ENCODE data around the gene SHISA8. TPM values are rescaled to one million over a fixed set of nuclear protein-coding genes. Genes with fewer than 3 reads are reported as not detected.
A peak's percentile ranks its signal among the peaks of the same experiment; 100 is the strongest.

Gene SHISA8
- total and polyA plus RNA-seq, 4 donors: not detected

DNA sequence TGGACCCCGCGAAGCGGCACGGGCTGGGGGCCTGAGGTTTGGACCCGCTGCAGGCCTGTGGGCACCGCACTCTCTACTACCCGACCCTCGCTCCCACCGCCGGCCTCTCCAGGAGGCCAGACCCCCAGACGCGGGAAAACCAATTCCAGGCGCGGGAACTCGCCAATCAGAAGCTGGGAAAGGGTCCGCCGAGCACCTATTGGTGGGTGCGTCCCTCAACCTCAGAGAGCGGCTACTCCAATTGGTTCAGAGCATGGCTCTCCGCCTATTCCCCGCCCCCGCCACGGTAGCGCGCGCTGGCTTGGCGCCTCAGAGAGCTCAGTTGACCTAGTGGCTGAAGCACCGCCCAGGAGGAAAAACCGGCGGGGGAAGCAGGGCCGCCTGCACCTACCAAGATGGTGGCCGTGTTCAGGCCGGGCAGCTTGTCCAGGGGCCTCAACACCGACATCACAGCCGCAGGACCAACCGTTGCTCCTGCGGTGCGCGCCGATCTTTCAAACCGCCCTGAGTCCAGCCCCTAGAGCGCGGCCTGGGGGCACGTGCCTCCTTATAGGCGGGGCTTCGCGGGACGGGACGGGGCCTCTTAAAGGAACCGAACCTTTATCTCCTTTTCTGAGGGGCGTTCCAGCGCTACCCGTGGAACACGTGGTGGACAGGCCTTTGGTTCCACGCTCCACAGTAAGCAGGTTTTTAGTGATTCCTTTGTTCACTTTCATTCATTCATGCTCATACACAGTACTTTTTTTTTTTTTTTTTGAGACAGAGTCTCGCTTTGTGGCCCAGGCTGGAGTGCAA, 32.0 kb upstream of the SHISA8 start, which contains the start of gene CENPM:
CENPM (minus strand) TSS at position 524 of the 795 bp plus-strand sequence; CDS start at position 448, 76 bp downstream.
- no peaks in the 10 kb centered on the region for H3K36me3 ChIP-seq (ENCODE audit: control insufficient read depth in 4 of 4, insufficient read depth in 3 of 4, low read depth in 1 of 4, low read length in 3 of 4)
- H3K9ac ChIP-seq (ENCODE audit: low read depth in 1 of 2, low read length in 2 of 2): no peak within 1 kb of the TSS
- no peaks in the 10 kb centered on the region for H3K27me3 ChIP-seq (ENCODE audit: control insufficient read depth in 4 of 4, insufficient read depth in 4 of 4, low read length in 3 of 4)
- no peak within 1 kb of the TSS for H3K27ac ChIP-seq (ENCODE audit: low read depth in 1 of 2, low read length in 2 of 2)
- TF ChIP-seq JUND (IDR thresholded peaks at IDR 0.05): no peak
- peak; percentile 84 to 86 for TF ChIP-seq EGR1 (IDR thresholded peaks at IDR 0.05; ENCODE audit: low read depth in 2 of 2)
- TF ChIP-seq, protein P1, sequence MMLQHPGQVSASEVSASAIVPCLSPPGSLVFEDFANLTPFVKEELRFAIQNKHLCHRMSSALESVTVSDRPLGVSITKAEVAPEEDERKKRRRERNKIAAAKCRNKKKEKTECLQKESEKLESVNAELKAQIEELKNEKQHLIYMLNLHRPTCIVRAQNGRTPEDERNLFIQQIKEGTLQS (IDR thresholded peaks at IDR 0.05): no peak
- TF ChIP-seq, protein P2, sequence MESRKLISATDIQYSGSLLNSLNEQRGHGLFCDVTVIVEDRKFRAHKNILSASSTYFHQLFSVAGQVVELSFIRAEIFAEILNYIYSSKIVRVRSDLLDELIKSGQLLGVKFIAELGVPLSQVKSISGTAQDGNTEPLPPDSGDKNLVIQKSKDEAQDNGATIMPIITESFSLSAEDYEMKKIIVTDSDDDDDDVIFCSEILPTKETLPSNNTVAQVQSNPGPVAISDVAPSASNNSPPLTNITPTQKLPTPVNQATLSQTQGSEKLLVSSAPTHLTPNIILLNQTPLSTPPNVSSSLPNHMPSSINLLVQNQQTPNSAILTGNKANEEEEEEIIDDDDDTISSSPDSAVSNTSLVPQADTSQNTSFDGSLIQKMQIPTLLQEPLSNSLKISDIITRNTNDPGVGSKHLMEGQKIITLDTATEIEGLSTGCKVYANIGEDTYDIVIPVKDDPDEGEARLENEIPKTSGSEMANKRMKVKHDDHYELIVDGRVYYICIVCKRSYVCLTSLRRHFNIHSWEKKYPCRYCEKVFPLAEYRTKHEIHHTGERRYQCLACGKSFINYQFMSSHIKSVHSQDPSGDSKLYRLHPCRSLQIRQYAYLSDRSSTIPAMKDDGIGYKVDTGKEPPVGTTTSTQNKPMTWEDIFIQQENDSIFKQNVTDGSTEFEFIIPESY (IDR thresholded peaks at IDR 0.05): no peak
- peak in 1 of 2 donors; percentile 33 for TF ChIP-seq HNF4A (conservative IDR thresholded peaks at IDR 0.05)
- TF ChIP-seq TAF1 (conservative IDR thresholded peaks at IDR 0.05): no peak
- TF ChIP-seq NR2F2 (IDR thresholded peaks at IDR 0.05): no peak
- TF ChIP-seq, protein P3, sequence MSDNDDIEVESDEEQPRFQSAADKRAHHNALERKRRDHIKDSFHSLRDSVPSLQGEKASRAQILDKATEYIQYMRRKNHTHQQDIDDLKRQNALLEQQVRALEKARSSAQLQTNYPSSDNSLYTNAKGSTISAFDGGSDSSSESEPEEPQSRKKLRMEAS (IDR thresholded peaks at IDR 0.05): peak; percentile 84
- TF ChIP-seq SP1 (IDR thresholded peaks at IDR 0.05): peak; percentile 78
- no peak for TF ChIP-seq HNF4G (IDR thresholded peaks at IDR 0.05)
- no peak for TF ChIP-seq GABPA (IDR thresholded peaks at IDR 0.05 in 1 of 2, conservative IDR thresholded peaks at IDR 0.05 in 1 of 2)
- peak in 1 of 2 donors; percentile 4 for TF ChIP-seq RXRA (IDR thresholded peaks at IDR 0.05)
- no peak for TF ChIP-seq RAD21 (IDR thresholded peaks at IDR 0.05)
- no peak for TF ChIP-seq FOXA2 (IDR thresholded peaks at IDR 0.05)
- TF ChIP-seq, protein P4, sequence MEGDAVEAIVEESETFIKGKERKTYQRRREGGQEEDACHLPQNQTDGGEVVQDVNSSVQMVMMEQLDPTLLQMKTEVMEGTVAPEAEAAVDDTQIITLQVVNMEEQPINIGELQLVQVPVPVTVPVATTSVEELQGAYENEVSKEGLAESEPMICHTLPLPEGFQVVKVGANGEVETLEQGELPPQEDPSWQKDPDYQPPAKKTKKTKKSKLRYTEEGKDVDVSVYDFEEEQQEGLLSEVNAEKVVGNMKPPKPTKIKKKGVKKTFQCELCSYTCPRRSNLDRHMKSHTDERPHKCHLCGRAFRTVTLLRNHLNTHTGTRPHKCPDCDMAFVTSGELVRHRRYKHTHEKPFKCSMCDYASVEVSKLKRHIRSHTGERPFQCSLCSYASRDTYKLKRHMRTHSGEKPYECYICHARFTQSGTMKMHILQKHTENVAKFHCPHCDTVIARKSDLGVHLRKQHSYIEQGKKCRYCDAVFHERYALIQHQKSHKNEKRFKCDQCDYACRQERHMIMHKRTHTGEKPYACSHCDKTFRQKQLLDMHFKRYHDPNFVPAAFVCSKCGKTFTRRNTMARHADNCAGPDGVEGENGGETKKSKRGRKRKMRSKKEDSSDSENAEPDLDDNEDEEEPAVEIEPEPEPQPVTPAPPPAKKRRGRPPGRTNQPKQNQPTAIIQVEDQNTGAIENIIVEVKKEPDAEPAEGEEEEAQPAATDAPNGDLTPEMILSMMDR (IDR thresholded peaks at IDR 0.05; ENCODE audit: low read depth, low read length, missing input control): no peak
- TF ChIP-seq, protein P5, sequence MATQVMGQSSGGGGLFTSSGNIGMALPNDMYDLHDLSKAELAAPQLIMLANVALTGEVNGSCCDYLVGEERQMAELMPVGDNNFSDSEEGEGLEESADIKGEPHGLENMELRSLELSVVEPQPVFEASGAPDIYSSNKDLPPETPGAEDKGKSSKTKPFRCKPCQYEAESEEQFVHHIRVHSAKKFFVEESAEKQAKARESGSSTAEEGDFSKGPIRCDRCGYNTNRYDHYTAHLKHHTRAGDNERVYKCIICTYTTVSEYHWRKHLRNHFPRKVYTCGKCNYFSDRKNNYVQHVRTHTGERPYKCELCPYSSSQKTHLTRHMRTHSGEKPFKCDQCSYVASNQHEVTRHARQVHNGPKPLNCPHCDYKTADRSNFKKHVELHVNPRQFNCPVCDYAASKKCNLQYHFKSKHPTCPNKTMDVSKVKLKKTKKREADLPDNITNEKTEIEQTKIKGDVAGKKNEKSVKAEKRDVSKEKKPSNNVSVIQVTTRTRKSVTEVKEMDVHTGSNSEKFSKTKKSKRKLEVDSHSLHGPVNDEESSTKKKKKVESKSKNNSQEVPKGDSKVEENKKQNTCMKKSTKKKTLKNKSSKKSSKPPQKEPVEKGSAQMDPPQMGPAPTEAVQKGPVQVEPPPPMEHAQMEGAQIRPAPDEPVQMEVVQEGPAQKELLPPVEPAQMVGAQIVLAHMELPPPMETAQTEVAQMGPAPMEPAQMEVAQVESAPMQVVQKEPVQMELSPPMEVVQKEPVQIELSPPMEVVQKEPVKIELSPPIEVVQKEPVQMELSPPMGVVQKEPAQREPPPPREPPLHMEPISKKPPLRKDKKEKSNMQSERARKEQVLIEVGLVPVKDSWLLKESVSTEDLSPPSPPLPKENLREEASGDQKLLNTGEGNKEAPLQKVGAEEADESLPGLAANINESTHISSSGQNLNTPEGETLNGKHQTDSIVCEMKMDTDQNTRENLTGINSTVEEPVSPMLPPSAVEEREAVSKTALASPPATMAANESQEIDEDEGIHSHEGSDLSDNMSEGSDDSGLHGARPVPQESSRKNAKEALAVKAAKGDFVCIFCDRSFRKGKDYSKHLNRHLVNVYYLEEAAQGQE (IDR thresholded peaks at IDR 0.05): no peak
- TF ChIP-seq YY1 (IDR thresholded peaks at IDR 0.05): peak; percentile 62
- no peak for TF ChIP-seq FOXA1 (IDR thresholded peaks at IDR 0.05)
- peak; percentile 95 for DNase-seq (ENCODE audit: low spot score)
- H3K4me1 ChIP-seq (ENCODE audit: control insufficient read depth in 4 of 4, insufficient read depth in 4 of 4, low read length in 3 of 4): peaks cover 3 to 16% (median 11%) of the 10 kb centered on the region in 4 donors
- WGBS: 2% methylated on average over 56 of the region's 56 CpGs
- H3K9me3 ChIP-seq (ENCODE audit: control insufficient read depth in 4 of 4, low read length in 3 of 4): no peaks in the 10 kb centered on the region
- peak within 1 kb of the TSS; percentile 60 to 81 (median 76) for H3K4me3 ChIP-seq (ENCODE audit: low read depth in 1 of 3, low read length in 3 of 3)
